OCI-LY1 (cell line): ENCODE data around the gene KIAA0232.

Experiments
- EZH2 ChIP-seq: fragments of 200-600 bp; sonication (generic), shearing (Covaris generic); IDR thresholded peaks from 2 replicates; pipeline ENCODE4 v1.8.0; 2017; ENCODE audit warnings: borderline replicate concordance, mixed run types, mild to moderate bottlenecking, antibody characterized with exemption, low read length, moderate library complexity, mixed read lengths
- TF ChIP-seq, protein P1 (sequence below): fragments of 200-600 bp; sonication (generic), shearing (Covaris generic); IDR thresholded peaks from 2 replicates; pipeline ENCODE4 v1.5.1; 2017; ENCODE audit warnings: mild to moderate bottlenecking, antibody characterized with exemption, low read length, moderate library complexity, mixed read lengths

DNA sequence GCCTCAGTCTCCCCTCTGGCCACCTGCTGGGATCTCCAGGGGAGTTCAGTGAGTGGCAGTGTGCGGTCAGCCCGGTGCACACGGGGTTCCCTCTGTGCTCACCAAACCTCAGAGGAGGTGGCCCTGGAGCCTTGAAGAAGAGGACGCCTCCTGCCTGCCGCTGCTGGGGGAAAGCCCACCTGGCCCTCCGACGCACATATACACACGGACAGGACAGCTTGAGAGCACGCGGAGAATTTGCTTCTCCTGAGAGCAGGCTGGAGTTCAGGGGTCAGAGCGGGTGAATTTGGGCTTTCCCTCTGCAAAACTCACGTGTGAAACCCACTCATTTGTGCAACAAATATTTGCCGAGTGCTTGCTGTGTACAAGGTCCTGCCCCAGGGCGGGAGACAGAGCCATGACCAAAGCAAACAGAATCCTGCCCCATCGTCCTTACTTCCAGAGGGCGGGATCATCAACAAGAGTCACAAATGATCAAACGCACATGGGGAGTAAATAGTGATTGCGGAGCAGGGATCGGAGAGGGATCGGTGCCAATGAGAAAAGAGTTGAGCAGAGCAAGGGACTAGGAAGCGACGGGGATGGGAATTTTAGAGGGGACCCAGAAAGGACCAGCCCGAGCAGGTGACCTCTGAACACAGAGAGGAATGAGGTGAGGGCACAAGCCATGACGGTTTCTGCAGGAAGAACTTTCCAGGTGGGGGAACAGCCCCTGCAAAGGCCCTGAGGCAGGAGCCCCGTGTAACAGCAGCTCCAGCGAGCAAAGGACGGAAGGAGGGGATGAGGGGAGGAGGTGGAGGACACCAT is 49.0 kb upstream of the KIAA0232 start:
- TF ChIP-seq, protein P1, sequence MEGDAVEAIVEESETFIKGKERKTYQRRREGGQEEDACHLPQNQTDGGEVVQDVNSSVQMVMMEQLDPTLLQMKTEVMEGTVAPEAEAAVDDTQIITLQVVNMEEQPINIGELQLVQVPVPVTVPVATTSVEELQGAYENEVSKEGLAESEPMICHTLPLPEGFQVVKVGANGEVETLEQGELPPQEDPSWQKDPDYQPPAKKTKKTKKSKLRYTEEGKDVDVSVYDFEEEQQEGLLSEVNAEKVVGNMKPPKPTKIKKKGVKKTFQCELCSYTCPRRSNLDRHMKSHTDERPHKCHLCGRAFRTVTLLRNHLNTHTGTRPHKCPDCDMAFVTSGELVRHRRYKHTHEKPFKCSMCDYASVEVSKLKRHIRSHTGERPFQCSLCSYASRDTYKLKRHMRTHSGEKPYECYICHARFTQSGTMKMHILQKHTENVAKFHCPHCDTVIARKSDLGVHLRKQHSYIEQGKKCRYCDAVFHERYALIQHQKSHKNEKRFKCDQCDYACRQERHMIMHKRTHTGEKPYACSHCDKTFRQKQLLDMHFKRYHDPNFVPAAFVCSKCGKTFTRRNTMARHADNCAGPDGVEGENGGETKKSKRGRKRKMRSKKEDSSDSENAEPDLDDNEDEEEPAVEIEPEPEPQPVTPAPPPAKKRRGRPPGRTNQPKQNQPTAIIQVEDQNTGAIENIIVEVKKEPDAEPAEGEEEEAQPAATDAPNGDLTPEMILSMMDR, result no peak
- no peak for TF ChIP-seq EZH2
